DOHH2 (cell line): ENCODE data around the gene SAMD9.

Experiments used
- EZH2phosphoT487 ChIP-seq: fragments of 200-600 bp; sonication (generic); IDR thresholded peaks from 2 replicates; pipeline ENCODE4 v1.6.1; 2017; ENCODE audit warnings: borderline replicate concordance, mild to moderate bottlenecking, antibody characterized with exemption, low read length, moderate library complexity, mixed read lengths
- TF ChIP-seq, protein P1 (sequence below): fragments of 200-600 bp; sonication (generic); IDR thresholded peaks from one replicate; pipeline ENCODE4 v1.5.1; 2014; ENCODE audit warnings: antibody characterized with exemption, mild to moderate bottlenecking, low read depth, low read length; ENCODE audit not compliant: poor library complexity, severe bottlenecking

DNA sequence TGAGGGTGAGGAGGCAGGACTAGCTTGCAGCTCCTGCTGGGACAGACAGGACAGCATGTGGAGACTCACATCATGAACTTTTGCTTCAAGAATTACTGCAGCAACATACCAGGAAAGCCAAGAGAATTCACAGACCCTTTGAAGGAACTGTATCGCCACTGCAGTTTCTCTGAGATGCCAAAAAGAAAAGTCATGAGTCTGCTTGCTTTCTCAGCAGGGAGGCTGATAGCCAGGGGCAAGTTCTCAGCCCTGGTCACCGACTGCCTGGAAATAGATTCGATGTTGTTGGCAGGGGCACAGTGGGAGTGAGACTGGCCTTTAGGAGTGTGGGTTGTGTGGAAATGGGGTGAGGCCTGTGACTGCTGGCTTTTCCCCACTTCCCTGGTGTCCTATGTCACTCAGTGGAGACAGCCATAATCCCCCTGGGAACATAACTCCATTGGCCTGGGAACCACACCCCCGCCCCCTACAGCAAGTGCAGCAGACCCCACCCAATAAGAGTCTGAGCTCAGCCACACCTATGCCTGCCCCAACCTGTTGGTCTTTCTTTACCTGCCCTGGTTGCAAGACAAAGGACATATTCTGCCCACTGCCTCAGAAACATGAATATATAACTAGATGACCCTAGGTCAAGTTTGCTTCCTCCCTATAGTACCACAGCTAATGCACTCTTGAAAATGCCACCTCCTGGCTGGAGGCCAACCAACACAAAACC lies 1.6 kb upstream of the SAMD9 start:
- TF ChIP-seq, protein P1, sequence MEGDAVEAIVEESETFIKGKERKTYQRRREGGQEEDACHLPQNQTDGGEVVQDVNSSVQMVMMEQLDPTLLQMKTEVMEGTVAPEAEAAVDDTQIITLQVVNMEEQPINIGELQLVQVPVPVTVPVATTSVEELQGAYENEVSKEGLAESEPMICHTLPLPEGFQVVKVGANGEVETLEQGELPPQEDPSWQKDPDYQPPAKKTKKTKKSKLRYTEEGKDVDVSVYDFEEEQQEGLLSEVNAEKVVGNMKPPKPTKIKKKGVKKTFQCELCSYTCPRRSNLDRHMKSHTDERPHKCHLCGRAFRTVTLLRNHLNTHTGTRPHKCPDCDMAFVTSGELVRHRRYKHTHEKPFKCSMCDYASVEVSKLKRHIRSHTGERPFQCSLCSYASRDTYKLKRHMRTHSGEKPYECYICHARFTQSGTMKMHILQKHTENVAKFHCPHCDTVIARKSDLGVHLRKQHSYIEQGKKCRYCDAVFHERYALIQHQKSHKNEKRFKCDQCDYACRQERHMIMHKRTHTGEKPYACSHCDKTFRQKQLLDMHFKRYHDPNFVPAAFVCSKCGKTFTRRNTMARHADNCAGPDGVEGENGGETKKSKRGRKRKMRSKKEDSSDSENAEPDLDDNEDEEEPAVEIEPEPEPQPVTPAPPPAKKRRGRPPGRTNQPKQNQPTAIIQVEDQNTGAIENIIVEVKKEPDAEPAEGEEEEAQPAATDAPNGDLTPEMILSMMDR: no peak
- TF ChIP-seq EZH2phosphoT487: no peak
